ENCODE results near the gene DCAF16.

DNA sequence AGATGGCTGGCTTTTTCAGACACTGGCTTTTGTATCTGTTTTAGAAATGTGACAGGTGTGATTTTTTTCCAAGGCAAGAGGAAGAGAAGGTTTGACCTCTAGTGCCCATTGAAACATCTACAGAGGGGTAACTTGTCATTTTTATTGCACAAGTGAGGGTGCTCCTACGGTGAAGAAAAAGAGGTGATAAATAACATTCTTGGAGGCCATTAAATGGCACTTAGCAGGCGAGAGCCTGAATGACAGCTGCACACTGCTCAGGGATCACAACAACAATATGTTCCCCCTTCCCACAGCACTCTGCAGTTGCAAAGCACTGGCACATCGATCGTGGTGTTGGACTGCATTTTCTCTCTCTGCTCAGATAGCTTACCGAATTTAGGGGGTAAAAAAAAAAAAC lies 52.1 kb downstream of the DCAF16 start:
- TF ChIP-seq POLR2A (IDR thresholded peaks at IDR 0.05) (no peak), POLR2AphosphoS5 (IDR thresholded peaks at IDR 0.05) (no peak)
